ENCODE results near the gene PPP1R1A. TPM values are rescaled to one million over a fixed set of nuclear protein-coding genes. Genes with fewer than 3 reads are reported as not detected.

The PPP1R1A gene
- total RNA-seq, 1 donor from 2014 or later: not detected

- intact Hi-C loops (cut with micrococcal nuclease): no loop called here
Measured at GRCh38 chr12:54541751-54542290, 46.6 kb downstream of the PPP1R1A start.

GRCh38 chr12:54538136-54538700 is 50.2 kb downstream of the PPP1R1A start:
- intact Hi-C loops (cut with micrococcal nuclease): no loop called here

- intact Hi-C loops (cut with micrococcal nuclease): no loop called here
Measured at GRCh38 chr12:54535474-54535873, 53.0 kb downstream of the PPP1R1A start.

GRCh38 chr12:54529581-54529980 is 58.9 kb downstream of the PPP1R1A start:
- intact Hi-C loops (cut with micrococcal nuclease): no loop called here

Other genes with a start within 250 kb of the PPP1R1A start
- 2.4 and 3.5 TPM in 2 replicates for gene GPR84, start 224.2 kb downstream of the PPP1R1A start, total RNA-seq
- 0.66 and 1.2 TPM in 2 replicates for gene ZNF385A, start 203.9 kb downstream of the PPP1R1A start, total RNA-seq
- gene ITGA5, start 169.4 kb downstream of the PPP1R1A start, total RNA-seq: 65.2 and 71.1 TPM in 2 replicates
- 7.6 and 9.5 TPM in 2 replicates for gene GTSF1, start 115.1 kb downstream of the PPP1R1A start, total RNA-seq
- gene NCKAP1L, start 90.9 kb downstream of the PPP1R1A start, total RNA-seq: 167 and 171 TPM in 2 replicates
- 24.3 and 24.5 TPM in 2 replicates for gene PDE1B, start 39.1 kb downstream of the PPP1R1A start, total RNA-seq
- gene LACRT, start 46.2 kb upstream of the PPP1R1A start, total RNA-seq: not detected in 2 replicates
- not detected in 2 replicates for gene DCD, start 59.7 kb upstream of the PPP1R1A start, total RNA-seq

Data from T-helper 1 cell treated with Interleukin-12 subunit alpha and Interleukin-12 subunit beta and Interleukin-4 antibody, amounts not matched to agents 30 ng/mL and 1 ng/mL, for 36 hours (primary cell).